Measurements from ENCODE around the gene GAB1. TPM values are rescaled to one million over a fixed set of nuclear protein-coding genes. Genes with fewer than 3 reads are reported as not detected.

Gene GAB1
- total RNA-seq, 1 experiment from 2014 or later: 3.8 TPM

GRCh38 chr4:143341186-143341755 is 4.6 kb downstream of the GAB1 start:
- Histone ChIP-seq H3K9me3 (ENCODE audit: control insufficient read depth in 1 of 2, insufficient read depth in 1 of 2, low read depth in 1 of 2, low read length in 2 of 2) (no peaks in the 10 kb centered on the region), H4K20me1 (ENCODE audit: insufficient read depth) (no peaks in the 10 kb centered on the region), H3K4me3 (replicated peaks in 1 of 2; ENCODE audit: low read depth in 1 of 2, low read length in 2 of 2) (no peak overlapping the region), H3K79me2 (ENCODE audit: insufficient read depth, low read length) (no peaks in the 10 kb centered on the region), H3K9ac (ENCODE audit: low read length) (no peak overlapping the region), H3K4me1 (ENCODE audit: control insufficient read depth in 1 of 2, insufficient read depth in 2 of 2, low read length in 2 of 2) (peaks cover 2 to 21% of the 10 kb centered on the region in 2 experiments), H3K4me2 (ENCODE audit: low read length) (no peak overlapping the region), H3K36me3 (ENCODE audit: control insufficient read depth in 1 of 2, insufficient read depth in 2 of 2, low read length in 2 of 2) (no peaks in the 10 kb centered on the region), H3K27me3 (ENCODE audit: insufficient read depth, low read length) (peaks cover 14% of the 10 kb centered on the region; the same call in 1 of the 2 replicates), H3K9me2 (ENCODE audit: insufficient read depth) (no peaks in the 10 kb centered on the region), H3K27ac (ENCODE audit: low read depth, low read length) (no peak overlapping the region), H2AFZ (ENCODE audit: low read depth, low read length, poor library complexity, severe bottlenecking) (no peak overlapping the region)
- CTCF ChIA-PET: no interaction called here
- RAD21 ChIA-PET (ENCODE audit: low non-redundant PET in 1 of 2, low total read pairs in 2 of 2, uncharacterized antibody in 2 of 2, unreplicated experiment in 2 of 2): no interaction called here
- DNase-seq (ENCODE audit: low read depth, low spot score): no peak
- BruUV-seq (replicated peaks): no TSS peak
- no peak for ATAC-seq
- POLR2A ChIA-PET: no interaction called here
- TF ChIP-seq CTCF (IDR thresholded peaks at IDR 0.05 in 2 of 3, conservative IDR thresholded peaks at IDR 0.05 in 1 of 3; ENCODE audit: borderline replicate concordance in 1 of 3, insufficient read depth in 1 of 3, low read depth in 2 of 3, low read length in 2 of 3) (no peak), POLR2A (IDR thresholded peaks at IDR 0.05; ENCODE audit: borderline replicate concordance, extremely low read depth, insufficient read depth, insufficient read length) (no peak), ZFX (IDR thresholded peaks at IDR 0.05) (no peak), EZH2phosphoT487 (IDR thresholded peaks at IDR 0.05; ENCODE audit: borderline replicate concordance) (no peak), EZH2 (IDR thresholded peaks at IDR 0.05) (no peak), JUND (IDR thresholded peaks at IDR 0.05) (no peak), ATF3 (IDR thresholded peaks at IDR 0.05) (no peak), CBX3 (IDR thresholded peaks at IDR 0.05; ENCODE audit: low read depth) (no peak), POLR2AphosphoS5 (IDR thresholded peaks at IDR 0.05; ENCODE audit: low read depth, low read length) (no peak)
- intact Hi-C loops (cut with micrococcal nuclease): no loop called here

Data from HCT116 (cell line).